SK-N-MC (cell line): ENCODE results near the gene WFDC1.

Source experiments
- DNase-seq: peaks from one replicate; pipeline ENCODE4 v3.0.0-alpha.2; 2011; ENCODE audit warnings: low read depth, low spot score
- H3K27ac ChIP-seq: fragments of 200-600 bp; sonication (generic); 2 replicates; pipeline ENCODE4 v1.5.1; 2016; ENCODE audit warnings: mixed run types
- H3K36me3 ChIP-seq: fragments of 200-600 bp; sonication (generic); 2 replicates; pipeline ENCODE4 v1.6.1; 2017; ENCODE audit warnings: antibody characterized with exemption, low read length, mixed read lengths; ENCODE audit not compliant: insufficient read depth
- H3K4me3 ChIP-seq: fragments of 200-600 bp; sonication (generic); 2 replicates; pipeline ENCODE4 v1.5.1; 2016
- H3K9ac ChIP-seq: fragments of 200-600 bp; sonication (generic); 2 replicates; pipeline ENCODE4 v1.8.0; 2017; ENCODE audit warnings: mixed run types, mixed read lengths; ENCODE audit not compliant: insufficient read length
- H3K9me3 ChIP-seq: fragments of 200-600 bp; sonication (generic); 2 replicates; pipeline ENCODE4 v1.6.1; 2017; ENCODE audit warnings: low read depth, mild to moderate bottlenecking, antibody characterized with exemption, low read length, moderate library complexity, mixed read lengths
- EZH2 ChIP-seq: fragments of 200-600 bp; sonication (generic); IDR thresholded peaks from one replicate; pipeline ENCODE4 v1.6.1; 2017; ENCODE audit warnings: antibody characterized with exemption
- FOXP2 ChIP-seq: optimal IDR thresholded peaks from 2 replicates; pipeline ENCODE3; 2011; ENCODE audit warnings: mild to moderate bottlenecking, moderate library complexity; ENCODE audit not compliant: insufficient read depth; ENCODE audit errors: extremely low read length, control extremely low read depth
- POLR2AphosphoS5 ChIP-seq: IDR thresholded peaks from 2 replicates; pipeline ENCODE4 v1.6.1; 2012; ENCODE audit warnings: mild to moderate bottlenecking, low read depth, low read length, borderline replicate concordance

WFDC1 gene

GRCh38 chr16:84302111-84302954 is 7.7 kb downstream of the WFDC1 start:
- no peaks in the 10 kb centered on the region for H3K9me3 ChIP-seq
- no peak overlapping the region for H3K4me3 ChIP-seq
- no peaks in the 10 kb centered on the region for H3K36me3 ChIP-seq
- H3K9ac ChIP-seq, result no peak overlapping the region
- DNase-seq, result no peak
- H3K27ac ChIP-seq, result no peak overlapping the region
- TF ChIP-seq FOXP2, result no peak
- no peak for TF ChIP-seq EZH2
- TF ChIP-seq POLR2AphosphoS5, result no peak

GRCh38 chr16:84303023-84303422 is 8.3 kb downstream of the WFDC1 start:
- DNase-seq, result no peak
- Histone ChIP-seq H3K27ac (no peak overlapping the region), H3K9ac (no peak overlapping the region), H3K36me3 (no peaks in the 10 kb centered on the region), H3K9me3 (no peaks in the 10 kb centered on the region), H3K4me3 (no peak overlapping the region)
- TF ChIP-seq POLR2AphosphoS5, result no peak
- TF ChIP-seq FOXP2, result no peak
- no peak for TF ChIP-seq EZH2

DNA sequence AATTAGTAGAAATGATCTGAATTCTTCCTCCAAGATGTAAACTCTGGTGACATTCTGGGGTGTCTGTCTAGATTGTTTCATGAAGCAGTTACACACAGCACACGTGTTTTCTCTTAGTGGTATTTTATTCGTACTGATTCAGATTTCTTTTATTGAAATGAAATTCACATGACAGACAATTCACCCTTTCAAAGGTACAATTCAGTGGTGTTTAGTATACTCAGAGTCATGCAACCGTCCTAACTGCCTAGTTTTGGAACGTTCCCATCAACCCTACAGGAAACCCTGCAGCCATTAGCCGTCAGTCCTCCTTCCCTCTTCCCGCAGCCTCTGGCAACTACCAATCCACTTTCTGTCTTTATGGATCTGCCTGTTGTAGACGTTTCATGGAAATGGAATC is 8.8 kb downstream of the WFDC1 start:
- TF ChIP-seq FOXP2, result no peak
- TF ChIP-seq EZH2, result no peak
- no peak for TF ChIP-seq POLR2AphosphoS5
- Histone ChIP-seq H3K27ac (no peak overlapping the region), H3K4me3 (no peak overlapping the region), H3K9me3 (no peaks in the 10 kb centered on the region), H3K9ac (no peak overlapping the region), H3K36me3 (no peaks in the 10 kb centered on the region)
- no peak for DNase-seq

DNA sequence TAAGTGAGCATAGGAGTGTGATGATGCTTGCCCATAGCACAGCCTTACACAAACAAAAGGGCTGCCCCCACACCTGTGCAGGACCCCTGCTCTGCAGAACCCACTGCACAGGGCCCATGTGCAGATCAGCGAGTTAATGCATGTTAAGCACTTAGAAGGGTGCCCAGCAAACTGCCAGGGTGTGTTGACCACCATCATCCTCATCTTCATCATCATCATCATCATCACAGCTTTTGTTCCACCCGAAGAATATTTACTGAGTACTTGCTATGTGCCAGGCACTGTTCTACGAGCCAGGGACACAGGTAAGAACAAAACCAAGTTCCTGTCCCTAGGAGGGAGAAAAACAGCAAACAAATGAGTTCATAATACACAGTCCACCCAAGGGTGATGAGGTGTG is 11.9 kb downstream of the WFDC1 start:
- no peak for DNase-seq
- Histone ChIP-seq H3K4me3 (no peak overlapping the region), H3K27ac (no peak overlapping the region), H3K9ac (no peak overlapping the region), H3K9me3 (no peaks in the 10 kb centered on the region), H3K36me3 (no peaks in the 10 kb centered on the region)
- TF ChIP-seq EZH2 (no peak), POLR2AphosphoS5 (no peak), FOXP2 (no peak)

DNA sequence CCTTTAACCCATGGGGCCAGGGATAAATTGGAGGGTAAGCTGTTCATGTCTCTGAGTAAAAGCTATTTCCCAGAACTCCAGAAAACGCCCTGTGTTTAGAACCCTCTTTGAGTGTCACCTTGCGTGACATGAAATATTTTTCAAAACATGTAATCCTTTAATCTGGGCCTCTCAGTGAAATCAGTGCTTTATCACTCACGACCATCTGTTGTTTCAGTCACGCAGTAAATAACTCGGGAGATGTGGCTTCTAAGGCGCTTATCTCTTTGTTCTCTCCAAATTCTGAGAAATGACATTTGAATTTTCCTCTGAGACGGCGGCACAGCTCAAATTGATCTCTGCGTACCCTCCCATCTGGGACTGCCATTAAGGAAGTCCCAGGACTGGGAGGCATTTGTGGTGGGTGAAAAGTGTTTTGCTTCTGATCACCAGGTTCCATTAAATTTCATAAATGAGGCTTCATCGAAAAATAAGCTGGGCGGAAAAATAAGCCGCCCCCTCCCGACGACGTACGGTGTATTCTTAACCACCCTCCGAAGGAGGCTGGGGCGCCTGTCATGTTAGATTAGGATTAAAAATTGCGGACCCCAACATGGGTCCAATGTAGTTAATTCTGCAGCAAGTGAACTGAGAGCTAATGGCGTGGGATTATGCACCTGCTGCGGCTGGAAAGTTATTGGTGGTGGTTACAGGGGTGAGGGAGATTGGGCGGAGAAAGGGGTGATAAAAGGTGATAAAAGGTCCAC is 12.7 kb downstream of the WFDC1 start:
- H3K36me3 ChIP-seq, result no peaks in the 10 kb centered on the region
- TF ChIP-seq EZH2 (no peak), POLR2AphosphoS5 (no peak), FOXP2 (no peak)
- H3K27ac ChIP-seq, result no peak overlapping the region
- no peak overlapping the region for H3K4me3 ChIP-seq
- no peaks in the 10 kb centered on the region for H3K9me3 ChIP-seq
- DNase-seq, result no peak
- no peak overlapping the region for H3K9ac ChIP-seq

- no peak overlapping the region for H3K4me3 ChIP-seq
- no peak overlapping the region for H3K27ac ChIP-seq
- no peak for DNase-seq
- no peak overlapping the region for H3K9ac ChIP-seq
- no peak for TF ChIP-seq POLR2AphosphoS5
- no peaks in the 10 kb centered on the region for H3K9me3 ChIP-seq
- no peaks in the 10 kb centered on the region for H3K36me3 ChIP-seq
These were observed 13.4 kb downstream of the WFDC1 start for GRCh38 chr16:84308120-84308519.

GRCh38 chr16:84310642-84311041 is 16.0 kb downstream of the WFDC1 start:
- TF ChIP-seq POLR2AphosphoS5, result no peak
- TF ChIP-seq EZH2, result no peak
- TF ChIP-seq FOXP2, result no peak
- Histone ChIP-seq H3K4me3 (no peak overlapping the region), H3K9ac (no peak overlapping the region), H3K27ac (no peak overlapping the region), H3K36me3 (no peaks in the 10 kb centered on the region), H3K9me3 (no peaks in the 10 kb centered on the region)
- no peak for DNase-seq

DNA sequence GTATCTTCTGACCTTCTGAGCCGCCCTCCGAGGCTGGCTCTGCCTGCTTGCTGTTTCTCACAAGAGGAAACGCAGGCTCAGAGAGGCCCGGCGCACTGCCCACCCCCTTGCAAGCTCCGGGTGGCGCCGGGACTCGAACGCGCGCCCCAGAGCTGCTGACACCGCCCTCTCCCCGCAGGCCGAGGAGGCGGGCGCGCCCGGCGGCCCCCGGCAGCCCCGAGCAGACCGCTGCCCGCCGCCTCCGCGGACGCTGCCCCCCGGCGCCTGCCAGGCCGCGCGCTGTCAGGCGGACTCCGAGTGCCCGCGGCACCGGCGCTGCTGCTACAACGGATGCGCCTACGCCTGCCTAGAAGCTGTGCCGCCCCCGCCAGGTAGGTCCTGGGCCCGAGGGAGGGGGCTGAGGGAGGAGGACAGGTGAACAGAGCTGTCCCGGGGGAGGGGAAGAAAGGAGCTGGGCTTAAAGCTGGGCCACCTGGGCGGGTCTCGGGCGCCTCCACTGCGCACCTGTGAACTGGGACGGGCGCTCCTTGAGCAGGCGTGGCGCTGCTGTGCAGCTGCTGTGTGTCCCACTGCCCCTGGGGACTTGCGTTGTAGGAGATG is 18.2 kb downstream of the WFDC1 start:
- no peak for DNase-seq
- TF ChIP-seq FOXP2 (no peak), POLR2AphosphoS5 (no peak), EZH2 (no peak)
- Histone ChIP-seq H3K36me3 (no peaks in the 10 kb centered on the region), H3K27ac (no peak overlapping the region), H3K9ac (no peak overlapping the region), H3K9me3 (no peaks in the 10 kb centered on the region), H3K4me3 (no peak overlapping the region)
